Coronary artery (tissue), 2 donors: ENCODE results near the gene CERS6.

Experiments
- DNase-seq: peaks from one replicate; pipeline ENCODE4 v3.0.0-alpha.2; 2017; ENCODE audit warnings: low spot score
- H3K27ac ChIP-seq, 2 donors: fragments of 200-600 bp; sonication (generic); one replicate each; pipeline ENCODE4 v1.5.1; 2016 to 2019
- H3K4me3 ChIP-seq: fragments of 200-600 bp; sonication (generic); 2 replicates; pipeline ENCODE4 v1.5.1; 2016; ENCODE audit warnings: mild to moderate bottlenecking, moderate library complexity
- CTCF ChIP-seq: fragments of 200-600 bp; sonication (generic); IDR thresholded peaks from one replicate; pipeline ENCODE4 v1.5.1; 2019; ENCODE audit warnings: antibody characterized with exemption

CERS6 gene

GRCh38 chr2:168600949-168601348 is 144.9 kb downstream of the CERS6 start:
- H3K27ac ChIP-seq, result no peak overlapping the region
- no peak overlapping the region for H3K4me3 ChIP-seq
- TF ChIP-seq CTCF, result no peak
- no peak for DNase-seq

- H3K27ac ChIP-seq, result no peak overlapping the region
- no peak for TF ChIP-seq CTCF
- H3K4me3 ChIP-seq, result no peak overlapping the region
- DNase-seq, result no peak
Measured at GRCh38 chr2:168601741-168602140, 145.7 kb downstream of the CERS6 start.

GRCh38 chr2:168602379-168602778 is 146.3 kb downstream of the CERS6 start:
- Histone ChIP-seq H3K27ac (no peak overlapping the region), H3K4me3 (no peak overlapping the region)
- no peak for TF ChIP-seq CTCF
- DNase-seq, result no peak

GRCh38 chr2:168602846-168603401 is 146.9 kb downstream of the CERS6 start:
- DNase-seq, result no peak

GRCh38 chr2:168603439-168603961 is 147.4 kb downstream of the CERS6 start:
- H3K4me3 ChIP-seq, result no peak overlapping the region
- no peak for DNase-seq
- no peak overlapping the region for H3K27ac ChIP-seq
- TF ChIP-seq CTCF, result no peak

More at GRCh38 chr2:168602846-168603401, 146.9 kb downstream of the CERS6 start:
- no peak overlapping the region for H3K4me3 ChIP-seq
- no peak overlapping the region for H3K27ac ChIP-seq
- TF ChIP-seq CTCF, result no peak

GRCh38 chr2:168604252-168604651 is 148.2 kb downstream of the CERS6 start:
- H3K27ac ChIP-seq, result no peak overlapping the region
- DNase-seq, result no peak
- no peak for TF ChIP-seq CTCF
- H3K4me3 ChIP-seq, result no peak overlapping the region

GRCh38 chr2:168607992-168608391 is 151.9 kb downstream of the CERS6 start:
- TF ChIP-seq CTCF, result no peak
- no peak for DNase-seq
- H3K4me3 ChIP-seq, result no peak overlapping the region
- no peak overlapping the region for H3K27ac ChIP-seq
